GM12892 (cell line): Measurements from ENCODE around the gene INTS13.

Experiments
- POLR2A ChIP-seq: IDR thresholded peaks from 2 replicates; pipeline ENCODE4 v1.6.1; 2011; ENCODE audit warnings: low read depth, low read length, control low read depth
- POLR2AphosphoS5 ChIP-seq: IDR thresholded peaks from 2 replicates; pipeline ENCODE4 v1.6.1; 2011; ENCODE audit warnings: low read depth, low read length, control low read depth
- TAF1 ChIP-seq: IDR thresholded peaks from 2 replicates; pipeline ENCODE4 v1.6.1; 2011; ENCODE audit warnings: low read depth, mild to moderate bottlenecking, control low read depth, low read length, borderline replicate concordance

GRCh38 chr12:26928661-26929060 is 9.1 kb downstream of the INTS13 start:
- TF ChIP-seq POLR2A (no peak), POLR2AphosphoS5 (no peak), TAF1 (no peak)
